ENCODE data around the gene OR1M1.
"Not testable (repeated sequence)": the region's sequence is repeated elsewhere in the genome, so short reads cannot be mapped to it uniquely, and the experiment has no call there.

The OR1M1 gene

DNA sequence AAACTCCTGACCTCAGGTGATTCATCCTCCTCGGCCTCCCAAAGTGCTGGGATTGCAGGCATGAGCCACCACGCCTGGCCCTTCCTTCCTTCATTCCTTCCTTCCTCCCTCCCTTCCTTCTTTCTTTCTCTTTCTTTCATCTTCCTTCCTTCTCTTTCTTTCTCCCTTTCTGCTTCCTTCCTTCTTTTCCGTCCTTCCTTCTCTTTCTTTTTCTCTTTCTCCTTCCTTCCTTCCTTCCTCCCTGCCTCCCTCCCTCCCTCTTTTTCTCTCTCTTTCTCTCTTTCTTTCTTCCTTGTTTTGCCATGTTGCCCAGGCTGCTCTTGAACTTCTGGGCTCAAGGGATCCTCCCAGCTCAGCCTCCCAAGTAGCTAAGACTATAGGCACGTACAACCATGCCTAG, 40.2 kb upstream of the OR1M1 start:
- TF ChIP-seq, protein P1, sequence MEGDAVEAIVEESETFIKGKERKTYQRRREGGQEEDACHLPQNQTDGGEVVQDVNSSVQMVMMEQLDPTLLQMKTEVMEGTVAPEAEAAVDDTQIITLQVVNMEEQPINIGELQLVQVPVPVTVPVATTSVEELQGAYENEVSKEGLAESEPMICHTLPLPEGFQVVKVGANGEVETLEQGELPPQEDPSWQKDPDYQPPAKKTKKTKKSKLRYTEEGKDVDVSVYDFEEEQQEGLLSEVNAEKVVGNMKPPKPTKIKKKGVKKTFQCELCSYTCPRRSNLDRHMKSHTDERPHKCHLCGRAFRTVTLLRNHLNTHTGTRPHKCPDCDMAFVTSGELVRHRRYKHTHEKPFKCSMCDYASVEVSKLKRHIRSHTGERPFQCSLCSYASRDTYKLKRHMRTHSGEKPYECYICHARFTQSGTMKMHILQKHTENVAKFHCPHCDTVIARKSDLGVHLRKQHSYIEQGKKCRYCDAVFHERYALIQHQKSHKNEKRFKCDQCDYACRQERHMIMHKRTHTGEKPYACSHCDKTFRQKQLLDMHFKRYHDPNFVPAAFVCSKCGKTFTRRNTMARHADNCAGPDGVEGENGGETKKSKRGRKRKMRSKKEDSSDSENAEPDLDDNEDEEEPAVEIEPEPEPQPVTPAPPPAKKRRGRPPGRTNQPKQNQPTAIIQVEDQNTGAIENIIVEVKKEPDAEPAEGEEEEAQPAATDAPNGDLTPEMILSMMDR (IDR thresholded peaks at IDR 0.05; ENCODE audit: insufficient read depth, low read length) = no peak
- TF ChIP-seq SPI1 (IDR thresholded peaks at IDR 0.05; ENCODE audit: borderline replicate concordance, low read depth) (no peak), POLR2AphosphoS5 (IDR thresholded peaks at IDR 0.05; ENCODE audit: low read depth) (no peak), GABPA (IDR thresholded peaks at IDR 0.05; ENCODE audit: low read depth) (no peak)
- TF ChIP-seq, protein P2, sequence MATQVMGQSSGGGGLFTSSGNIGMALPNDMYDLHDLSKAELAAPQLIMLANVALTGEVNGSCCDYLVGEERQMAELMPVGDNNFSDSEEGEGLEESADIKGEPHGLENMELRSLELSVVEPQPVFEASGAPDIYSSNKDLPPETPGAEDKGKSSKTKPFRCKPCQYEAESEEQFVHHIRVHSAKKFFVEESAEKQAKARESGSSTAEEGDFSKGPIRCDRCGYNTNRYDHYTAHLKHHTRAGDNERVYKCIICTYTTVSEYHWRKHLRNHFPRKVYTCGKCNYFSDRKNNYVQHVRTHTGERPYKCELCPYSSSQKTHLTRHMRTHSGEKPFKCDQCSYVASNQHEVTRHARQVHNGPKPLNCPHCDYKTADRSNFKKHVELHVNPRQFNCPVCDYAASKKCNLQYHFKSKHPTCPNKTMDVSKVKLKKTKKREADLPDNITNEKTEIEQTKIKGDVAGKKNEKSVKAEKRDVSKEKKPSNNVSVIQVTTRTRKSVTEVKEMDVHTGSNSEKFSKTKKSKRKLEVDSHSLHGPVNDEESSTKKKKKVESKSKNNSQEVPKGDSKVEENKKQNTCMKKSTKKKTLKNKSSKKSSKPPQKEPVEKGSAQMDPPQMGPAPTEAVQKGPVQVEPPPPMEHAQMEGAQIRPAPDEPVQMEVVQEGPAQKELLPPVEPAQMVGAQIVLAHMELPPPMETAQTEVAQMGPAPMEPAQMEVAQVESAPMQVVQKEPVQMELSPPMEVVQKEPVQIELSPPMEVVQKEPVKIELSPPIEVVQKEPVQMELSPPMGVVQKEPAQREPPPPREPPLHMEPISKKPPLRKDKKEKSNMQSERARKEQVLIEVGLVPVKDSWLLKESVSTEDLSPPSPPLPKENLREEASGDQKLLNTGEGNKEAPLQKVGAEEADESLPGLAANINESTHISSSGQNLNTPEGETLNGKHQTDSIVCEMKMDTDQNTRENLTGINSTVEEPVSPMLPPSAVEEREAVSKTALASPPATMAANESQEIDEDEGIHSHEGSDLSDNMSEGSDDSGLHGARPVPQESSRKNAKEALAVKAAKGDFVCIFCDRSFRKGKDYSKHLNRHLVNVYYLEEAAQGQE (IDR thresholded peaks at IDR 0.05; ENCODE audit: insufficient replicate concordance, low read depth) = no peak
- no peak for DNase-seq (ENCODE audit: low read depth in 1 of 2, low spot score in 1 of 2)
- no peaks in the 10 kb centered on the region for H3K27me3 ChIP-seq (ENCODE audit: insufficient read depth, poor library complexity, severe bottlenecking)
- no peak overlapping the region for H3K4me3 ChIP-seq (replicated peaks; ENCODE audit: insufficient read depth, low read length)
- H3K27ac ChIP-seq (replicated peaks) = no peak overlapping the region

DNA sequence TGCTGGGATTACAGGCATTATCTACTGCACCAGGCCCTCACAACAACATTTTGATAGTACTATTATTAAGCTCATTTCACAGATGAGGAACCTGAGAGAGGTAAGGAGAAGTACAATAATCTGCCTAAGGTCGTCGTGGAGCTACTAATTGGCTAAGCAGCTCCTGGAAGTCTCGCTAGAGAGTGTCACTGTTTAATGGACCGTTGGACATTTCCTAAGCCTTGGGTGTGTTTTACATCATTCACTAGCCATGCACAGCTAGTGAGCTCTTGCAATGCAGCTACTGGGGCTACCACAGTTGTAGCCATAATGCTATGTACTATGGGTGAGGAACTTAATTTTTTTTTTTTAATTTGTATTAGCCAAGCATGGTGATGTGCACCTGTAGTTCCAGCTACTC, 34.0 kb upstream of the OR1M1 start:
- TF ChIP-seq SPI1 (IDR thresholded peaks at IDR 0.05; ENCODE audit: borderline replicate concordance, low read depth) = no peak
- TF ChIP-seq POLR2AphosphoS5 (IDR thresholded peaks at IDR 0.05; ENCODE audit: low read depth) = no peak
- no peak for TF ChIP-seq GABPA (IDR thresholded peaks at IDR 0.05; ENCODE audit: low read depth)
- TF ChIP-seq, protein P2 (IDR thresholded peaks at IDR 0.05; ENCODE audit: insufficient replicate concordance, low read depth) = no peak
- TF ChIP-seq, protein P1 (IDR thresholded peaks at IDR 0.05; ENCODE audit: insufficient read depth, low read length) = no peak
- Histone ChIP-seq H3K4me3 (replicated peaks; ENCODE audit: insufficient read depth, low read length) (no peak overlapping the region), H3K27me3 (ENCODE audit: insufficient read depth, poor library complexity, severe bottlenecking) (no peaks in the 10 kb centered on the region), H3K27ac (replicated peaks) (no peak overlapping the region)
- DNase-seq (ENCODE audit: low read depth in 1 of 2, low spot score in 1 of 2) = no peak

GRCh38 chr19:9053674-9054073, 33.2 kb upstream of the OR1M1 start:
- H3K4me3 ChIP-seq (replicated peaks; ENCODE audit: insufficient read depth, low read length); H3K27me3 ChIP-seq (ENCODE audit: insufficient read depth, poor library complexity, severe bottlenecking); DNase-seq (ENCODE audit: low read depth in 1 of 2, low spot score in 1 of 2); H3K27ac ChIP-seq (replicated peaks): not testable (repeated sequence)

DNA sequence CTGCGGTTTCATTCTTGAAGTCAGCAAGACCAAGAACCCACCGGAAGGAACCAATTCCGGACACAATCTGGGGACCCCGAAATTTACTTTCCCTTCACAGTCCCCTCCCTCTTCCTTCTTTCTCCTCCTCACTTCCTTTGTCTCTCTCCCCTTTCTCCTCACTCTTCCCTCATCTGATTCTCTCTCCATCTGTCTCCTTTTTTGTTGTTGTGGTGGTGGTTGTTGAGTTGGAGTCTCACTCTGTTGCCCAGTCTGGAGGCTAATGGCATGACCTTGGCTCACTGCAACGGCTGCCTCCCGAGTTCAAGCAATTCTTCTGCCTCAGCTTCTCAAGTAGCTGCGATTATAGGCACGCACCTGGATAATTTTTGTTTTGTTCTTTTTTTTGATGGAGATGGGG, 32.7 kb upstream of the OR1M1 start:
- no peak for DNase-seq (ENCODE audit: low read depth in 1 of 2, low spot score in 1 of 2)
- TF ChIP-seq SPI1 (IDR thresholded peaks at IDR 0.05; ENCODE audit: borderline replicate concordance, low read depth) = no peak
- TF ChIP-seq, protein P2 (IDR thresholded peaks at IDR 0.05; ENCODE audit: insufficient replicate concordance, low read depth) = no peak
- Histone ChIP-seq H3K27me3 (ENCODE audit: insufficient read depth, poor library complexity, severe bottlenecking) (no peaks in the 10 kb centered on the region), H3K4me3 (replicated peaks; ENCODE audit: insufficient read depth, low read length) (no peak overlapping the region), H3K27ac (replicated peaks) (no peak overlapping the region)

Measured in HL-60 (cell line).